PC-3 (cell line): ENCODE data around the gene PTGES. TPM values are rescaled to one million over a fixed set of nuclear protein-coding genes. Genes with fewer than 3 reads are reported as not detected.
"Not testable (repeated sequence)": the region's sequence is repeated elsewhere in the genome, so short reads cannot be mapped to it uniquely, and the experiment has no call there.

Experiments
- ATAC-seq: fragments of 200-7000 bp; cut with Tn5 transposase; 2 replicates; pipeline ENCODE4 v1.9.1; 2020; ENCODE audit warnings: mild to moderate bottlenecking, moderate library complexity
- BruUV-seq: library from RNA; stranded (reverse); fragments of 400-500 nt; replicated peaks from 2 replicates; lab custom pipeline; 2021; lab: Mats Ljungman, UMichigan
- CTCF ChIA-PET: fragments of 300-600 bp; sonication (Branson Sonifier 250); formaldehyde crosslinking; loops from one replicate; lab custom pipeline; 2022; ENCODE audit warnings: antibody characterized with exemption; lab: Charles Lee
- POLR2A ChIA-PET: fragments of 300-600 bp; sonication (Branson Sonifier 250); formaldehyde crosslinking; loops from one replicate; lab custom pipeline; 2022; ENCODE audit warnings: antibody characterized with exemption; ENCODE audit not compliant: unreplicated experiment; lab: Charles Lee
- DNase-seq: peaks from one replicate; pipeline ENCODE4 v3.0.0-alpha.2; 2015
- H2AFZ ChIP-seq: fragments of 300-600 bp; sonication (generic); 2 replicates; pipeline ENCODE4 v1.6.0; 2016; ENCODE audit warnings: antibody characterized with exemption, low read length
- H3F3A ChIP-seq: fragments of 300-600 bp; sonication (generic); one replicate; pipeline ENCODE4 v1.6.0; 2017; ENCODE audit warnings: antibody characterized with exemption, low read length, control low read depth, mild to moderate bottlenecking; ENCODE audit not compliant: unreplicated experiment
- H3K27ac ChIP-seq: fragments of 300-600 bp; sonication (generic); 2 replicates; pipeline ENCODE4 v1.5.1; 2016; ENCODE audit warnings: mild to moderate bottlenecking, low read length
- H3K27me3 ChIP-seq: fragments of 300-600 bp; sonication (generic); 2 replicates; pipeline ENCODE4 v1.6.1; 2016; ENCODE audit warnings: low read length, mixed read lengths
- H3K36me3 ChIP-seq: fragments of 300-600 bp; sonication (generic); 2 replicates; pipeline ENCODE4 v1.6.1; 2016; ENCODE audit warnings: low read depth, mixed run types, low read length, mixed read lengths
- H3K4me1 ChIP-seq: fragments of 300-600 bp; sonication (generic); 2 replicates; pipeline ENCODE4 v1.5.1; 2016; ENCODE audit warnings: low read length; ENCODE audit not compliant: insufficient read depth
- H3K4me2 ChIP-seq: fragments of 300-600 bp; sonication (generic); 2 replicates; pipeline ENCODE4 v1.6.0; 2016; ENCODE audit warnings: low read length
- H3K4me3 ChIP-seq: fragments of 300-600 bp; sonication (generic); 2 replicates; pipeline ENCODE4 v1.5.1; 2016; ENCODE audit warnings: mild to moderate bottlenecking, low read length, mixed read lengths
- H3K79me2 ChIP-seq: fragments of 300-600 bp; sonication (generic); 2 replicates; pipeline ENCODE4 v1.6.1; 2017; ENCODE audit warnings: low read length, mixed read lengths
- H3K9ac ChIP-seq: fragments of 300-600 bp; sonication (generic); 2 replicates; pipeline ENCODE4 v1.6.0; 2016; ENCODE audit warnings: mild to moderate bottlenecking, low read length
- H3K9me2 ChIP-seq: fragments of 300-600 bp; sonication (generic); replicated peaks from 2 replicates; pipeline ENCODE4 v1.6.1; 2016; ENCODE audit warnings: mixed run types, low read length, mixed read lengths
- H3K9me3 ChIP-seq: fragments of 300-600 bp; sonication (generic); 2 replicates; pipeline ENCODE4 v1.6.1; 2016; ENCODE audit warnings: low read length, mixed read lengths
- H4K20me1 ChIP-seq: fragments of 300-600 bp; sonication (generic); 2 replicates; pipeline ENCODE4 v1.6.1; 2016; ENCODE audit warnings: low read length, mixed read lengths
- EZH2 ChIP-seq: fragments of 300-600 bp; sonication (generic); IDR thresholded peaks from one replicate; pipeline ENCODE4 v1.6.1; 2017; ENCODE audit warnings: antibody characterized with exemption, mild to moderate bottlenecking, low read length; ENCODE audit not compliant: unreplicated experiment
- EZH2phosphoT487 ChIP-seq: fragments of 300-600 bp; sonication (generic); IDR thresholded peaks from 2 replicates; pipeline ENCODE4 v1.6.1; 2018; ENCODE audit warnings: mild to moderate bottlenecking, antibody characterized with exemption, low read length, borderline replicate concordance
- intact Hi-C: fragments of 100-400 bp; cut with micrococcal nuclease; formaldehyde crosslinking; loops from 2 replicates; pipeline ENCODE4 v1.9.0; 2023
- total RNA-seq: library from RNA; depleted of rRNA; stranded (reverse); fragments of >200 nt; gene quantifications from 2 replicates; pipeline ENCODE4 v1.2.3, GENCODE V29; 2014
- TF ChIP-seq, protein P1 (sequence below): fragments of 300-600 bp; sonication (generic); conservative IDR thresholded peaks from 2 replicates; pipeline ENCODE4 v1.5.1; 2017; ENCODE audit warnings: antibody characterized with exemption, low read depth, mild to moderate bottlenecking, low read length

PTGES gene
- total RNA-seq, 1 experiment from 2014 or later: 21.0 TPM

DNA sequence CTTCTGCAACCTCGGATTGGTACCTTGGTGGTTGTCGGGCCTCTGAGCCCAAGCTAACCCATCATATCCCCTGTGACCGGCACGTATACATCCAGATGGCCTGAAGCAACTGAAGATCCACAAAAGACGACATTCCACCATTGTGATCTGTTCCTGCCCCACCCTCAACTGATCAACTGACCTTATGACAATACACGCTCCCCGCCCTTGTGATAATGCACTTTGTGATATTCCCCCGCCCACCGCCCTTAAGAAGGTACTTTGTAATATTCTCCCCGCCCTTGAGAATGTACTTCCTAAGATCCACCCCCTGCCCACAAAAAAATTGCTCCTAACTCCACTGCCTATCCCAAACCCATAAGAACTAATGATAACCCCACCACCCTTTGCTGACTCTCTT lies 33.6 kb upstream of the PTGES start:
- no peak overlapping the region for H3K9ac ChIP-seq
- H3K9me3 ChIP-seq: no peaks in the 10 kb centered on the region
- H3K79me2 ChIP-seq: no peaks in the 10 kb centered on the region
- H3K4me3 ChIP-seq: no peak overlapping the region
- no peak overlapping the region for H2AFZ ChIP-seq
- H3K4me2 ChIP-seq: no peak overlapping the region
- BruUV-seq: no TSS peak
- TF ChIP-seq EZH2: no peak
- TF ChIP-seq, protein P1, sequence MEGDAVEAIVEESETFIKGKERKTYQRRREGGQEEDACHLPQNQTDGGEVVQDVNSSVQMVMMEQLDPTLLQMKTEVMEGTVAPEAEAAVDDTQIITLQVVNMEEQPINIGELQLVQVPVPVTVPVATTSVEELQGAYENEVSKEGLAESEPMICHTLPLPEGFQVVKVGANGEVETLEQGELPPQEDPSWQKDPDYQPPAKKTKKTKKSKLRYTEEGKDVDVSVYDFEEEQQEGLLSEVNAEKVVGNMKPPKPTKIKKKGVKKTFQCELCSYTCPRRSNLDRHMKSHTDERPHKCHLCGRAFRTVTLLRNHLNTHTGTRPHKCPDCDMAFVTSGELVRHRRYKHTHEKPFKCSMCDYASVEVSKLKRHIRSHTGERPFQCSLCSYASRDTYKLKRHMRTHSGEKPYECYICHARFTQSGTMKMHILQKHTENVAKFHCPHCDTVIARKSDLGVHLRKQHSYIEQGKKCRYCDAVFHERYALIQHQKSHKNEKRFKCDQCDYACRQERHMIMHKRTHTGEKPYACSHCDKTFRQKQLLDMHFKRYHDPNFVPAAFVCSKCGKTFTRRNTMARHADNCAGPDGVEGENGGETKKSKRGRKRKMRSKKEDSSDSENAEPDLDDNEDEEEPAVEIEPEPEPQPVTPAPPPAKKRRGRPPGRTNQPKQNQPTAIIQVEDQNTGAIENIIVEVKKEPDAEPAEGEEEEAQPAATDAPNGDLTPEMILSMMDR: no peak
- no peak for TF ChIP-seq EZH2phosphoT487
- intact Hi-C loops: no loop called here
- no peaks in the 10 kb centered on the region for H3K9me2 ChIP-seq
- H3F3A ChIP-seq: no peaks in the 10 kb centered on the region
- H3K27me3 ChIP-seq: no peaks in the 10 kb centered on the region
- DNase-seq (no peak), ATAC-seq (no peak)
- H3K4me1 ChIP-seq: no peaks in the 10 kb centered on the region
- POLR2A ChIA-PET: no interaction called here
- no peak overlapping the region for H3K27ac ChIP-seq
- no peaks in the 10 kb centered on the region for H3K36me3 ChIP-seq
- no peaks in the 10 kb centered on the region for H4K20me1 ChIP-seq
- CTCF ChIA-PET: no interaction called here

DNA sequence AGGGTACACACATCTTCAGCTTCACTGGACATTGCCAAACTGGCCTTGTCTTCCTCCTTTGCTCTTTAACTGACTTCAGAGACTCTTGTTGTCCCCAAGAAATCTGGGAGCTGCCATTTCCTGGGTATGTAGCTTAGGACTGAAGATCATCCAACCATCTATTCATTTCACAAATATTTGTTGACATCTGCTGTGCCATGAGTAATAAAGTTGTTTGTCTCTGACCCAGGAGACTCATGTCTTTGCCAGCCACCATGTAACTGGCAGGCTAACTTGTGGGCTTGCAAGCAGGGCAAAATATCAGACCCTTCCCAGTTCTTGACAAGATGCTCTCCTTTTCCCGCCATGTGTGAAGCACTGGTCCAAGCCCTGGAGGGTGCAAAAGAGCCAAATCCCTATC lies 33.0 kb upstream of the PTGES start:
- no peaks in the 10 kb centered on the region for H3K79me2 ChIP-seq
- H3K27me3 ChIP-seq: no peaks in the 10 kb centered on the region
- H3K4me2 ChIP-seq: no peak overlapping the region
- no peak overlapping the region for H3K4me3 ChIP-seq
- H3F3A ChIP-seq: no peaks in the 10 kb centered on the region
- H3K27ac ChIP-seq: no peak overlapping the region
- ChIA-PET CTCF (no interaction called here), POLR2A (no interaction called here)
- no TSS peak for BruUV-seq
- H3K4me1 ChIP-seq: no peaks in the 10 kb centered on the region
- TF ChIP-seq EZH2 (no peak), EZH2phosphoT487 (no peak)
- TF ChIP-seq, protein P1: no peak
- H3K9ac ChIP-seq: no peak overlapping the region
- intact Hi-C loops: no loop called here
- H3K36me3 ChIP-seq: no peaks in the 10 kb centered on the region
- no peaks in the 10 kb centered on the region for H3K9me3 ChIP-seq
- H2AFZ ChIP-seq: no peak overlapping the region
- DNase-seq (no peak), ATAC-seq (no peak)
- no peaks in the 10 kb centered on the region for H4K20me1 ChIP-seq
- no peaks in the 10 kb centered on the region for H3K9me2 ChIP-seq

DNA sequence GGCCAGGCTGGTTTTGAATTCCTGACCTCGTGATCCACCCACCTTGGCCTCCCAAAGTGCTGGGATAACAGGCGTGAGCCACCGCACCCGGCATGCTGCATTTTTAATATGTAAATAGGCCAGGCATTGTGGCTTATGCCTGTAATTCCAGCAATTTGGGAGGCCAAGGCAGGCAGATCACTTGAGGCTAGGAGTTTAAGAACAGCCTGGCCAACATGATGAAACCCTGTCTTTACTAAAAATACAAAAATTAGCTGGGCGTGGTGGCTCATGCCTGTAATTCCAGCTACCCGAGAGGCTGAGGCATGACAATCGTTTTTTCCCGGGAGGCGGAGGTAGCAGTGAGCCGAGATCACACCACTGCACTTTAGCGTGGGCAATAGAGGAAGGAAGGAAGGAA lies 32.1 kb upstream of the PTGES start:
- H3K27ac ChIP-seq, H3K9me2 ChIP-seq, H3K27me3 ChIP-seq, H3K4me1 ChIP-seq, BruUV-seq, H2AFZ ChIP-seq, H3K9me3 ChIP-seq, H3K4me3 ChIP-seq, H4K20me1 ChIP-seq, DNase-seq, H3K9ac ChIP-seq, H3K79me2 ChIP-seq, H3F3A ChIP-seq, intact Hi-C loops, ATAC-seq, POLR2A ChIA-PET, H3K36me3 ChIP-seq, CTCF ChIA-PET, H3K4me2 ChIP-seq: not testable (repeated sequence)
